ENCODE results near the gene CYP19A1. TPM values are rescaled to one million over a fixed set of nuclear protein-coding genes. Genes with fewer than 3 reads are reported as not detected.

Gene CYP19A1
- total and polyA plus RNA-seq, 5 donors from 2014 or later, result 0.52 TPM; not detected in 4

GRCh38 chr15:51343466-51343865, 5.1 kb upstream of the CYP19A1 start:
- no peak overlapping the region for H3K27ac ChIP-seq (ENCODE audit: insufficient read depth, low read length, poor library complexity, severe bottlenecking)
- H3K27ac Mint-ChIP-seq, result no peak overlapping the region
- no peaks in the 10 kb centered on the region for H3K36me3 Mint-ChIP-seq
- peaks cover 6% of the 10 kb centered on the region for H3K27me3 ChIP-seq (ENCODE audit: control insufficient read depth, insufficient read depth, low read length)
- H3K4me1 ChIP-seq (ENCODE audit: control insufficient read depth, insufficient read depth, low read length, poor library complexity, severe bottlenecking), result no peaks in the 10 kb centered on the region
- peaks cover 0 to 3% (median 0%) of the 10 kb centered on the region in 7 donors for H3K9me3 Mint-ChIP-seq
- H3K36me3 ChIP-seq (ENCODE audit: control insufficient read depth, insufficient read depth, low read length), result no peaks in the 10 kb centered on the region
- H3K9me3 ChIP-seq (ENCODE audit: control insufficient read depth in 2 of 2, low read length in 2 of 2), result no peaks in the 10 kb centered on the region
- peaks cover 0 to 5% (median 0%) of the 10 kb centered on the region in 4 donors for H3K4me1 Mint-ChIP-seq
- ATAC-seq (ENCODE audit: low read depth in 2 of 2) (no peak), DNase-seq (no peak)
- H3K27me3 Mint-ChIP-seq, result peaks cover 31% of the 10 kb centered on the region
- no peak overlapping the region for H3K4me3 Mint-ChIP-seq
- H3K4me3 ChIP-seq (ENCODE audit: low read depth, low read length), result no peak overlapping the region

DNA sequence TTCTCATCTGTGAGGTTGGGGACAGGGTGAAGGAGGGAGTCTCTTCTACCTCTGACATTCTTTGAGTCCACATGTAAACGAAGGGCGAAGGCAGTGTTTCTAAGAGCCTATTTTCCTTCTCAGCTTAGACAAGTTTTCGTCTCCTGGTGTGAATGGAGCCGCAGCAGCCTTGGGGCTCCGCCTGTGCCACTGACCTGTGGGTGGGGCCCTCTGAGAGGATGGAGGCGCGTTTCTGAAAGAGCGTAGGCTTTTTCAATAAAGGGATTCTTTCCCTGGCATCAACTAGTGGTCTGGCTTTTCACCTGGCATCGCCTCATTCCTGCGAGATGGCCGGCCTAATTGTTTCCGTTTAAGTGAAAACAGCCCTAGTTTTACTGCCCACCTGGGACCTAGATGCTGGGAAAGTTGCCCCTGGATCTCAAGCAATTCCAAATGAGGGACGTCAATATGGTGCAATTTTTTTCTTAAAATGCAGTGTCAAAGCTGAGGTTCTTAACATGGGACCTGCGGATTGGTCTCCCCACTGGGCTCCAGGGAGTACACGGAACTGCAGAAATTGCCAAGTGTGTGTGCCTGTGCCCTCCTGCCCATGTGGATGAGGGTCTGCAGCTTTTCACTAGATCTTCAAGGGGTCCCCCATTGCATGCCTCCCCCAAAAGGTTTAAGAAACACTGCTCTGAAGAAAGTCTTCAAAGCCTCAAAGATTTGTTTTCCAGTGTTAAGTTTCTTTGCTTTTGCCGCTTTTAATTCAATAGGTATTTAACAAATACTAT, 4.0 kb upstream of the CYP19A1 start:
- Histone ChIP-seq H3K27me3 (ENCODE audit: control insufficient read depth, insufficient read depth, low read length) (peaks cover 6% of the 10 kb centered on the region), H3K36me3 (ENCODE audit: control insufficient read depth, insufficient read depth, low read length) (no peaks in the 10 kb centered on the region), H3K9me3 (ENCODE audit: control insufficient read depth in 2 of 2, low read length in 2 of 2) (no peaks in the 10 kb centered on the region), H3K4me1 (ENCODE audit: control insufficient read depth, insufficient read depth, low read length, poor library complexity, severe bottlenecking) (no peaks in the 10 kb centered on the region), H3K27ac (ENCODE audit: insufficient read depth, low read length, poor library complexity, severe bottlenecking) (no peak overlapping the region), H3K4me3 (ENCODE audit: low read depth, low read length) (no peak overlapping the region)
- DNase-seq (no peak), ATAC-seq (ENCODE audit: low read depth in 2 of 2) (no peak)
- H3K27me3 Mint-ChIP-seq, result peaks cover 33% of the 10 kb centered on the region
- H3K27ac Mint-ChIP-seq, result no peak overlapping the region
- no peak overlapping the region for H3K4me3 Mint-ChIP-seq
- H3K4me1 Mint-ChIP-seq, result peaks cover 0 to 2% (median 0%) of the 10 kb centered on the region in 4 donors
- no peaks in the 10 kb centered on the region for H3K36me3 Mint-ChIP-seq
- peaks cover 0 to 4% (median 0%) of the 10 kb centered on the region in 7 donors for H3K9me3 Mint-ChIP-seq

GRCh38 chr15:51341366-51342226, 3.2 kb upstream of the CYP19A1 start, which contains the start of gene GLDN:
Gene GLDN, plus strand, starts transcription at chr15:51341655. Its CDS starts 30 bp downstream, at chr15:51341685.
- Mint-ChIP-seq H3K4me1 (no peaks in the 10 kb centered on the region), H3K9me3 (peaks cover 0 to 4% (median 0%) of the 10 kb centered on the region in 7 donors), H3K27me3 (peaks cover 32% of the 10 kb centered on the region), H3K36me3 (no peaks in the 10 kb centered on the region), H3K4me3 (no peak within 1 kb of the TSS), H3K27ac (no peak within 1 kb of the TSS)
- DNase-seq (no peak), ATAC-seq (ENCODE audit: low read depth in 2 of 2) (no peak)
- no peak within 1 kb of the TSS for H3K27ac ChIP-seq (ENCODE audit: insufficient read depth, low read length, poor library complexity, severe bottlenecking)
- H3K9me3 ChIP-seq (ENCODE audit: control insufficient read depth in 2 of 2, low read length in 2 of 2), result no peaks in the 10 kb centered on the region
- H3K27me3 ChIP-seq (ENCODE audit: control insufficient read depth, insufficient read depth, low read length), result peaks cover 6% of the 10 kb centered on the region
- no peaks in the 10 kb centered on the region for H3K36me3 ChIP-seq (ENCODE audit: control insufficient read depth, insufficient read depth, low read length)
- no peaks in the 10 kb centered on the region for H3K4me1 ChIP-seq (ENCODE audit: control insufficient read depth, insufficient read depth, low read length, poor library complexity, severe bottlenecking)
- H3K4me3 ChIP-seq (ENCODE audit: low read depth, low read length), result no peak within 1 kb of the TSS

DNA sequence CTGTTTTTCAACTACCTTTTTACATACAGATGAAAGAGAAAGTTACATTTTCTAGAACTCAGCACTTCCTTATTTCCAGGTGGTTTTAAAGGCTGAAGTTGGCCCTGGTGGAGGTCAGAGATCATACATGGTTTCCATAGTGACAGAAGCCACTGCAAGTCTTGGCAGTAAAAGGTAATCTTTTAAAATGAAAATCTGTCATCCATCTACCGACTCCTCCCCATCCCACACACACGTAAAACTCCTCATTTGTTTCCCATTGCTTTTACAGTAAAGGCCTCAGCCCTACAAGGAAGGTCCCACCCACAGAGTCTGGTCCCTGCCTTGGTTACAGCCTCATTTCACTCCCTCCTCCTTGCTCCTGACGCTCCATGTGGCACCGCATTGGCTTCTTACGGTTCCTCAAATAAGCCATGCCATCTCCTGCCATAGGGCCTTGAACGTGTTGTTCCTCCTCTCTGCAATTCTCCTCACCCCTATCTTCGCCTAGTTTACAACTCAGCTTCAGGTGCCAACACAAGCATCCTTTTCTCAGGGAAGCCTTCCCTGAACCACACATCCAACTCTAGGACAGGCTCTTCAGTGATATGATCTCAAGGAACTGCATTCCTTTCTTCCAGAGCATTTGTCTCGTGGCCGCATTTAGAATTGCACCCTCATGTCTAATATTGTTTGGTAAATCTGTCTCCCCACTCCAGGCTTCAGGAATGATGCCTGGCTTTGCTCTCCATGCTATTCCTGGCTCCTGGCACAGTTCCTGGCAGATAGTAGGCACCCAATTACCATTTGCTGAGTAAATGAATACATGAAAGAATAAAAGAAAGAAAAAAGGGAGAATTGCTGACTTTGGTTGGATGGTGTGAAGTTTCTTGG, 2.6 kb downstream of the CYP19A1 start:
- H3K27ac Mint-ChIP-seq, result no peak overlapping the region

GRCh38 chr15:51335087-51335486, 3.3 kb downstream of the CYP19A1 start:
- no peak overlapping the region for H3K4me3 Mint-ChIP-seq
- H3K9me3 ChIP-seq (ENCODE audit: control insufficient read depth in 2 of 2, low read length in 2 of 2), result no peaks in the 10 kb centered on the region
- H3K4me1 Mint-ChIP-seq, result no peaks in the 10 kb centered on the region
- DNase-seq (no peak), ATAC-seq (ENCODE audit: low read depth in 2 of 2) (no peak)
- peaks cover 0 to 7% (median 0%) of the 10 kb centered on the region in 7 donors for H3K9me3 Mint-ChIP-seq
- H3K36me3 ChIP-seq (ENCODE audit: control insufficient read depth, insufficient read depth, low read length), result no peaks in the 10 kb centered on the region
- no peaks in the 10 kb centered on the region for H3K4me1 ChIP-seq (ENCODE audit: control insufficient read depth, insufficient read depth, low read length, poor library complexity, severe bottlenecking)
- no peak overlapping the region for H3K27ac Mint-ChIP-seq
- no peak overlapping the region for H3K4me3 ChIP-seq (ENCODE audit: low read depth, low read length)
- peaks cover 8% of the 10 kb centered on the region for H3K27me3 Mint-ChIP-seq
- H3K36me3 Mint-ChIP-seq, result no peaks in the 10 kb centered on the region
- no peak overlapping the region for H3K27ac ChIP-seq (ENCODE audit: insufficient read depth, low read length, poor library complexity, severe bottlenecking)
- no peaks in the 10 kb centered on the region for H3K27me3 ChIP-seq (ENCODE audit: control insufficient read depth, insufficient read depth, low read length)

More for the DNA sequence above, 2.6 kb downstream of the CYP19A1 start:
- Mint-ChIP-seq H3K27me3 (peaks cover 12% of the 10 kb centered on the region), H3K9me3 (peaks cover 0 to 7% (median 0%) of the 10 kb centered on the region in 7 donors), H3K4me1 (no peaks in the 10 kb centered on the region), H3K4me3 (no peak overlapping the region), H3K36me3 (no peaks in the 10 kb centered on the region)
- no peaks in the 10 kb centered on the region for H3K36me3 ChIP-seq (ENCODE audit: control insufficient read depth, insufficient read depth, low read length)
- peaks cover under 1% of the 10 kb centered on the region for H3K27me3 ChIP-seq (ENCODE audit: control insufficient read depth, insufficient read depth, low read length)
- no peak overlapping the region for H3K27ac ChIP-seq (ENCODE audit: insufficient read depth, low read length, poor library complexity, severe bottlenecking)
- H3K4me3 ChIP-seq (ENCODE audit: low read depth, low read length), result no peak overlapping the region
- no peaks in the 10 kb centered on the region for H3K9me3 ChIP-seq (ENCODE audit: control insufficient read depth in 2 of 2, low read length in 2 of 2)
- no peak for ATAC-seq (ENCODE audit: low read depth in 2 of 2)
- H3K4me1 ChIP-seq (ENCODE audit: control insufficient read depth, insufficient read depth, low read length, poor library complexity, severe bottlenecking), result no peaks in the 10 kb centered on the region
- no peak for DNase-seq

DNA sequence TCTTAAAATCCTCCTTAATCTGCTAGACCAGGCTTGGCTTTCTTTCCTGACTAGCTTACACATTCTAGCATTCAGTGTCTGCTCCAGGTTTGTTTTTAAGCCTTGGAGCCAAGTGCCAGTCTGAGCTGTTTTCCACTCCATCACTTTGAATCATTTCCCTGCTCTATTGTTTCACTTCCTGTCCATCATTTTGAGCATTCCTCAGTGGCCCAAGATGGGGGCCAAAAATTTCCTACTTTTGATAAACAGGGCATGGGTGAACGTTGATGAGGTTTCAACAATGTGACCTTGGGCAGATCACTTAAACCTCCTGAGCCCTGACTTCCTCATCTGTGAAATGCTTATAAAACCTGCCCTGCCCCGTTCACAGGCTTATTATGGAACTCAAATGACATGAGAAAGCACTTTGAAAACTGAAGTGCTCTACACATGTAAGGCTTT, 4.4 kb downstream of the CYP19A1 start:
- H3K36me3 ChIP-seq (ENCODE audit: control insufficient read depth, insufficient read depth, low read length), result no peaks in the 10 kb centered on the region
- H3K9me3 Mint-ChIP-seq, result peaks cover 0 to 4% (median 0%) of the 10 kb centered on the region in 7 donors
- H3K4me3 ChIP-seq (ENCODE audit: low read depth, low read length), result no peak overlapping the region
- DNase-seq (no peak), ATAC-seq (ENCODE audit: low read depth in 2 of 2) (no peak)
- no peaks in the 10 kb centered on the region for H3K9me3 ChIP-seq (ENCODE audit: control insufficient read depth in 2 of 2, low read length in 2 of 2)
- no peak overlapping the region for H3K27ac Mint-ChIP-seq
- H3K27me3 ChIP-seq (ENCODE audit: control insufficient read depth, insufficient read depth, low read length), result no peaks in the 10 kb centered on the region
- no peaks in the 10 kb centered on the region for H3K4me1 Mint-ChIP-seq
- H3K4me3 Mint-ChIP-seq, result no peak overlapping the region
- H3K36me3 Mint-ChIP-seq, result no peaks in the 10 kb centered on the region
- peaks cover 4% of the 10 kb centered on the region for H3K27me3 Mint-ChIP-seq
- H3K4me1 ChIP-seq (ENCODE audit: control insufficient read depth, insufficient read depth, low read length, poor library complexity, severe bottlenecking), result no peaks in the 10 kb centered on the region
- H3K27ac ChIP-seq (ENCODE audit: insufficient read depth, low read length, poor library complexity, severe bottlenecking), result no peak overlapping the region

DNA sequence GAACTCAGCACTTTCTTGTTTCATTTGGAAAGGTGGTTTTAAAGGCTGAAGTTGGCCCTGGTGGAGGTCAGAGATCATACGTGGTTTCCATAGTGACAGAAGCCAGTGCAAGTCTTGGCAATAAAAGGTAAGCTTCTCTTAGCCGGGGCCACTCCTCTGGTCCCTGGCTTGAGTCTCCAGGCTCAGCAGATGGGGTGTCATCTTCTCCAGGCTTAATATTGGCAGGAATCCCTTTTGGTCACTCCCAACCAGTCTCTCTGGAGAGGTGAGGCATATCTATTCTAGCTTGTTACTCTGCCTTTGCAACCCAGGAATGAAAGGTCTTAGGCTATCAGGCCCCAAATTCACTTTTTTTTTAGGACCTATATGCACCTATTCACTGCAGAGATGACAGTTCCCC, 4.8 kb downstream of the CYP19A1 start:
- peaks cover 0 to 4% (median 0%) of the 10 kb centered on the region in 7 donors for H3K9me3 Mint-ChIP-seq

More for the DNA sequence above, 4.8 kb downstream of the CYP19A1 start:
- H3K27me3 ChIP-seq (ENCODE audit: control insufficient read depth, insufficient read depth, low read length), result no peaks in the 10 kb centered on the region
- no peaks in the 10 kb centered on the region for H3K4me1 ChIP-seq (ENCODE audit: control insufficient read depth, insufficient read depth, low read length, poor library complexity, severe bottlenecking)
- H3K4me1 Mint-ChIP-seq, result no peaks in the 10 kb centered on the region
- H3K36me3 ChIP-seq (ENCODE audit: control insufficient read depth, insufficient read depth, low read length), result no peaks in the 10 kb centered on the region
- no peak for DNase-seq
- H3K27ac ChIP-seq (ENCODE audit: insufficient read depth, low read length, poor library complexity, severe bottlenecking), result no peak overlapping the region
- H3K4me3 ChIP-seq (ENCODE audit: low read depth, low read length), result no peak overlapping the region
- H3K27ac Mint-ChIP-seq, result no peak overlapping the region
- H3K36me3 Mint-ChIP-seq, result no peaks in the 10 kb centered on the region
- no peak for ATAC-seq (ENCODE audit: low read depth in 2 of 2)
- H3K4me3 Mint-ChIP-seq, result no peak overlapping the region
- H3K27me3 Mint-ChIP-seq, result peaks cover 4% of the 10 kb centered on the region
- H3K9me3 ChIP-seq (ENCODE audit: control insufficient read depth in 2 of 2, low read length in 2 of 2), result no peaks in the 10 kb centered on the region

Measured in CD4-positive, CD25-positive, alpha-beta regulatory T cell (primary cell).